ENCODE results near the gene SAA2.
"Not testable (repeated sequence)": the region's sequence is repeated elsewhere in the genome, so short reads cannot be mapped to it uniquely, and the experiment has no call there.

SAA2 gene

GRCh38 chr11:18253233-18253632 lies 4.8 kb upstream of the SAA2 start:
- DNase-seq (ENCODE audit: low read depth in 2 of 2) = no peak

GRCh38 chr11:18247191-18247581 lies 1.3 kb downstream of the SAA2 start:
- DNase-seq (ENCODE audit: low read depth in 2 of 2) = not testable (repeated sequence)

GRCh38 chr11:18246379-18247190 lies 1.9 kb downstream of the SAA2 start:
- not testable (repeated sequence) for DNase-seq (ENCODE audit: low read depth in 2 of 2)

- DNase-seq (ENCODE audit: low read depth in 2 of 2) = no peak
These were observed 3.1 kb downstream of the SAA2 start for GRCh38 chr11:18245396-18245795.

GRCh38 chr11:18243783-18244362 lies 4.6 kb downstream of the SAA2 start:
- peak; percentile 36 to 42 for DNase-seq (ENCODE audit: low read depth in 2 of 2)

- DNase-seq (ENCODE audit: low read depth in 2 of 2) = no peak
These were observed 8.8 kb downstream of the SAA2 start for GRCh38 chr11:18239655-18240054.

- no peak for DNase-seq (ENCODE audit: low read depth in 2 of 2)
These were observed 11.7 kb downstream of the SAA2 start, which contains the start of gene SAA4 for GRCh38 chr11:18236664-18237356. Gene SAA4, minus strand, starts transcription at chr11:18236802. Its CDS starts 876 bp downstream, at chr11:18235926.

- no peak for DNase-seq (ENCODE audit: low read depth in 2 of 2)
These were observed 12.8 kb downstream of the SAA2 start for GRCh38 chr11:18235394-18236334.

GRCh38 chr11:18233912-18234311 lies 14.6 kb downstream of the SAA2 start:
- DNase-seq (ENCODE audit: low read depth in 2 of 2) = no peak

GRCh38 chr11:18230859-18231258 lies 17.6 kb downstream of the SAA2 start:
- DNase-seq (ENCODE audit: low read depth in 2 of 2) = no peak

- no peak for DNase-seq (ENCODE audit: low read depth in 2 of 2)
These were observed 19.0 kb downstream of the SAA2 start for GRCh38 chr11:18229501-18229900.

- no peak for DNase-seq (ENCODE audit: low read depth in 2 of 2)
These were observed 22.6 kb downstream of the SAA2 start for GRCh38 chr11:18225913-18226312.

GRCh38 chr11:18223591-18224387 lies 24.7 kb downstream of the SAA2 start:
- DNase-seq (ENCODE audit: low read depth in 2 of 2) = no peak

- no peak for DNase-seq (ENCODE audit: low read depth in 2 of 2)
These were observed 25.6 kb downstream of the SAA2 start for GRCh38 chr11:18222814-18223421.

GRCh38 chr11:18221274-18221876 lies 27.1 kb downstream of the SAA2 start:
- DNase-seq (ENCODE audit: low read depth in 2 of 2) = no peak

- no peak for DNase-seq (ENCODE audit: low read depth in 2 of 2)
These were observed 39.4 kb downstream of the SAA2 start for GRCh38 chr11:18209058-18209457.

GRCh38 chr11:18204771-18205170 lies 43.7 kb downstream of the SAA2 start:
- no peak for DNase-seq (ENCODE audit: low read depth in 2 of 2)

- DNase-seq (ENCODE audit: low read depth in 2 of 2) = no peak
These were observed 44.2 kb downstream of the SAA2 start for GRCh38 chr11:18204220-18204619.

- no peak for DNase-seq (ENCODE audit: low read depth in 2 of 2)
These were observed 44.7 kb downstream of the SAA2 start for GRCh38 chr11:18203723-18204122.

GRCh38 chr11:18197738-18198137 lies 50.7 kb downstream of the SAA2 start:
- not testable (repeated sequence) for DNase-seq (ENCODE audit: low read depth in 2 of 2)

All from activated CD4-positive, alpha-beta T cell treated with anti-CD3 and anti-CD28 coated beads for 24 hours (primary cell).